Renal cortical epithelial cell (primary cell): ENCODE results near the gene RBCK1. TPM values are rescaled to one million over a fixed set of nuclear protein-coding genes. Genes with fewer than 3 reads are reported as not detected.
A peak's percentile ranks its signal among the peaks of the same experiment; 100 is the strongest.

ENCODE experiments used
- DNase-seq: peaks from one replicate; pipeline ENCODE4 v3.0.0-alpha.2; 2011; ENCODE audit warnings: low read depth
- total RNA-seq: library from RNA; depleted of rRNA; stranded (reverse); fragments of >200 nt; gene quantifications from 2 replicates; pipeline ENCODE4 v1.2.3, GENCODE V29; 2014

The RBCK1 gene
- total RNA-seq, 1 donor from 2014 or later: 114 TPM

DNA sequence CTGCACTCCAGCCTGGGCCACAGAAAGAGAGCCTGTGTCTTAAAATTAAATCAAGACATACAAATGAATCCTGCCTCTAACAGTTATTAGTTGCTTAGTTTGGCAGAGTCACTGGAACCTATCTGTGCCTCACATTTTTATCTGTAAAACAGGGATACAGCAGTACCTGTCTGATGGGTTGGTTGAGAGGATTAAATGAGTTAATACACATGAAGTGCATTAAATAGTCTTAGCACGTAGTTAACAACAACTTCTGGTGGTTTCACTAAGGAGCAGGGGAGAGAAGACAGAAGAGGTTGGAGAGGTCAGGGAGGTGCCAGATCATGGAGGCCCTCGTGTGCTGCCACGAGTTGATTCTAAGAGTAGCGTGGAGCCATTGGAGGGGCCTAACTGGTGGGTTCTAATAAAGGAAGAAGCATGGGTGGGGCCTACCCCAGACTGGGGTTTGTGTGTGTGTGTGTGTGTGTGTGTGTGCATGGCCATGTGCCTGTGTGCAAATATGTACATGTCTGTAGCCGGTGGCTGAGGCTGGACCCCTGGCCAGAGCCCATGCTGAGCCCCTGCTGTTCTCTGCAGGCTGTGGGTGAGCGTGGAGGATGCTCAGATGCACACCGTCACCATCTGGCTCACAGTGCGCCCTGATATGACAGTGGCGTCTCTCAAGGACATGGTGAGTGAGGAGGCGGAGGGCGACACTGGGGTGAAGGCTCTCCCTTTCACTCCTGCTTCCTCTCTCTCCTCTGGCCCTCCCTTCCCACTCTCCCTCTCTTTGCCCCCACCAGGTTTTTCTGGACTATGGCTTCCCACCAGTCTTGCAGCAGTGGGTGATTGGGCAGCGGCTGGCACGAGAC lies 9.1 kb downstream of the RBCK1 start:
- DNase-seq: no peak

GRCh38 chr20:417801-418342 lies 9.8 kb downstream of the RBCK1 start:
- DNase-seq: no peak

DNA sequence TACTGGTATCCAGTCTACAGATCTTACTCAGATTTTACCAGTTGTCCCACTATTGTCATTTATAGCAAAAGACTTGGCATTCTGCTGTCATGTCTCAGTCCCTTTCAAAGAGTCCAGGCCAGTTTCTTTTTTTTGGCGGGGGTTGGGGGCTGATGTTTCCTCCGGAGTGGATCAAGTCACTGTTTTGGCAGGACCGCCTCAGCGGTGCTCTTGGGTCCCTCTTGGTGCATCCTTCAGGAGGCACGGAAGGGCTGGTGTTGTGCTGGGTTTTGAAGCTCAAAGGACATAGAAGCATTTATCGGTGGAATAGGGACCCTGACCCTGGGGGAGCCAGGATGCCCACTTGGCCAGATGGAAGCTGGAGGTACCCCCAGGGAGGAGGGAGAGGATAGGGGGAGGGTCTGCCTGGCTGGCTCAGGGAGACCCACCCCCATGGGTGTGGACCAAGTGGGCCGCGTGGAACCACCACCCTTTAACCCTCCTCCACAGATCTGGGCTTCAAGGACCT lies 10.8 kb downstream of the RBCK1 start:
- DNase-seq: no peak

DNA sequence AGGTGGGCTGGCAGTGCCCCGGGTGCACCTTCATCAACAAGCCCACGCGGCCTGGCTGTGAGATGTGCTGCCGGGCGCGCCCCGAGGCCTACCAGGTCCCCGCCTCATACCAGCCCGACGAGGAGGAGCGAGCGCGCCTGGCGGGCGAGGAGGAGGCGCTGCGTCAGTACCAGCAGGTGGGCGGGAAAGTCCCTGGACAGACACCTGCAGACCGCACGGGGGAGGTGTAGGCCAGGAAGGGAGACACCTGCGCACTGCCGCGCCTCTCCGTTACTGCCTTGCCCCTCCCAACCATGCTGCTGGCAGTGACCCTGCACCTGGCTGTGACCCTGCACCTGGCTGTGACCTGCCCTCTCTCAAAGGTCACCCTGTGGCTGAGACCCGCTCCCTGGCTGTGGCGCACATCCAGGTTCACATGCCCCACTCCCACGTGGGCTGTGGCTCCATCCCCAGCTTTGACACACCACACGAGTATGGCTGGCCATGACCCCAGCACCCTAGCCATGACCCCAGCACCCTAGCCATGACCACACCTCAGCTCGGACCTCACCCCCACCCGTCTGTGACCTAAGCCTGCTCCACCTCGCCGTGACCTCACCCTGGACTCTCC lies 11.6 kb downstream of the RBCK1 start:
- no peak for DNase-seq

GRCh38 chr20:420166-420620 lies 12.1 kb downstream of the RBCK1 start:
- DNase-seq: no peak

- no peak for DNase-seq
Observed at GRCh38 chr20:420721-421574, 12.8 kb downstream of the RBCK1 start.

GRCh38 chr20:421685-422250 lies 13.7 kb downstream of the RBCK1 start:
- DNase-seq: no peak

DNA sequence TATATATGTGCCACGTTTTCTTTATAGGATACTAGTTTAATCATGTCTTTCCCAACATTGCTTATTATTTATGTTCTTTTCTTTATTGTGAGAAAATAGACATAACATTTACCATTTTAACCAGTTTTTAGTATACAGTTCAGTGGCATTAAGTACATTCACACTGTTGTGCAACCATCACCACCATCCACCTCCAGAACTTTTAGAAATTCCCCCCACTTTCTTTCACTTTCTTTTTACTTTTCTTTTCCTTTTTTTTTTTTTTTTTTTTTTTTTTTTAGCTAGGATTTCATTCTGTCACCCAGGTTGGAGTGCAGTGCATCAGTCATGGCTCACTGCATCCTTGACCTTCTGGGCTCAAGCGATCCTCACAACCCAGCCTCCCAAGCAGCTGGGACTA lies 18.5 kb downstream of the RBCK1 start:
- DNase-seq: no peak

DNA sequence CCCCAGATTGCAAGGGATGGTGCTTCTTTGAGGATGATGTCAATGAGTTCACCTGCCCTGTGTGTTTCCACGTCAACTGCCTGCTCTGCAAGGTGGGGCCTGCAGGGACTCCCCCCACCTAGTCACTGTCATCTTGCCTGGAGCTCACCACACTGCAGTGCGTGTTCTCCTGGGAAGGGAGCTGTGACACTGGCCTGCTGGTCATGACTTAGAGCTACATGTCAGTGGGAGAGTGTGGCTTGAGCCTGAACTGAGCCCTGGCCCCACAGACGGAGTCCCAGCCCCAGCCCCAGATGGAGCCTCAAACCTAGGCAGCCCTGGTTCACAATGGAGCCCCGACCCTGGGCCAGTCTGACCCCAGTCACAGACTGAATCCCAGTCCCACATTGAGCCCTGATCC lies 19.3 kb downstream of the RBCK1 start:
- no peak for DNase-seq

- no peak for DNase-seq
Observed at GRCh38 chr20:427849-428657, 20.0 kb downstream of the RBCK1 start.

- no peak for DNase-seq
Observed at GRCh38 chr20:428658-429200, 20.6 kb downstream of the RBCK1 start.

GRCh38 chr20:430091-430999 lies 22.2 kb downstream of the RBCK1 start:
- DNase-seq: no peak

DNA sequence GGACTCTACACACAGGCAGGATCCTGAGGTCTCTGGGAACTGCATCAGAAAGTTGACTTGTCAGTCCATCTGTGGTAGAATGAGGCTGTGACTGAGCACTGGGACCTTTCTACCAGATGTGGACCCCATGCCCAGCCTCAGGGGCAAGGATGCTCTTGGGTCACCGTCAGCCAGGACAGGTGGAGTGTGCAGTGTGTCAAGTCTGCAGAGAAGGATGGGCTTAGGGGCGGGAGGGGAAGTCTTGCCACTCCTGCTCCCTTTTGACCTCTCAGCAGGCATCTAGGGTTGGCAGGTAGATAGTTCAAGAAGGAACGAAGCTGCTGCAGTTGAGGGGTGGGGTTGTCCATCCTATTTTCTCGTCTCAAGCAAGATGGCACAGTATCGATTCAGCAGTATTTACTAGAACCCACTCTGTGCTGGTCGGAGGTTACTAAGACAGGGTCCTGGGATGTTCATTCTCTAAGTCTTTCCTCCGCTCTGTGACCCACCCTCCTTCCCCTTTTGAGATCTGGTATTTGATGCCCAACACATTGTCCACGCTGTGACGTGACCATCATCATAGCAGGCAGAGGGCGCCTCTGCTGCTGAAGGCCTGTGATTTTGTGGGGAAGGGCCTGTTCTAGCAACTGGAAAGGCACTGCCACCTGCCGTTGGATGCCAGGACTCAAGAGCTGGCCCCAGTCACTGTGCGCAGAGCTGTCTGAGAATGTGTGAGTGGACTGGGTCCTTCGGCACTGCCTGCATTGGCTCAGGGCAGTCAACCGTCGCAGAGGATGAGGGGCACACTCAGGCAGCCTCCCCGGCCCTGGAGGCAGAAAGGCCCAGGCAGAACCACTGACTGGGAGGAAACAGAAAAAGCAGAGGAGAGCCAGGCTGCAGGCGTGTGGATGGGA lies 23.2 kb downstream of the RBCK1 start:
- DNase-seq: peak; percentile 78

DNA sequence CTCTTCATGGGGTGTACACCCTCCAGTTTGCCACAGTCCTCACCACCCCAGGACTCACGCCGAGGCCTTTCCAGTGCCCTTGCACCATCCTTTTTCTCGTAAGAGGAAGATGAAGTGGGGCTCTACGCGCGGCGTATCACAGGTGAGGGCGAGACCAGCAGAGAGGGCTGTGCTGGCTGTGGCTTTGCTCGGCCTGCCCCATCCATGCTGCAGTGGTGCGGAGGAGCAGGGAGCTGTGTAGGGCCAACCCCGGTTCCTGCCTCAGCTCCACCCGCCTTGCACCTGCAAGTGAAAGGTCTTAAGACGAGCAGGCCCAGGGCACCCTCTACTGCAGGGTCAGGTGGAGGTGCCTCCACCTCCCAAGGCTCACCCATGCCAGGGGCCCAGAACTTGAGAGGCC lies 24.1 kb downstream of the RBCK1 start:
- DNase-seq: no peak

DNA sequence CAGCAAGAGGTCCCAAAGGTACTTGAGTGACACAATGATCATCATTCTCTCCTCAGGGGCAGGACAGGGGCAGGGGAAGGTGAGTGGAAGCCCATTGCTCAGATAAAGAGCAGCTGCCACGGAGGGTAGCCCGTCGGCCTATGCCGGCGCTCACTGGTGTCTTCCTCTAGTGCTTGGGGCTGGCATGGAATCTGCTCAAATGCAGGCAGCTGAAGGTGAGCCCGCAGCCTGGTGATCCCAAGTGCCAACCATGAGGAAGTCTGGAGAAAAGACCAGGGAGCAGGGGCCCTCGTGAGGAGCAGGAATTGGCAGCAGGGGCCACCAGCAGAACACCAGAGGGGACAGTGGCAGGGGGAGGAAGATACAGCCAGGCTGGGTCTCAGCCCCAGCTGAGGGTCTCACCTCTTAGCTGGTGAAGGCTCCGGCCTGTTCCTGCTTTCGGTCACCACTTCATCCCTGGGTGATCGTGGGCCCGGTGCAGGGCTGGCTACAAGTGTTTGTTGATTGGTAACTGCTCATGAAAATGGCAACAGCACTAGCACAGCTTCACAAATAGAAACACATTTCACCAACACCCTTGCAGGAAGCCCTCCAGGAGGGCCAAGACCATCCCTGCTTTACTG lies 24.7 kb downstream of the RBCK1 start:
- no peak for DNase-seq

DNA sequence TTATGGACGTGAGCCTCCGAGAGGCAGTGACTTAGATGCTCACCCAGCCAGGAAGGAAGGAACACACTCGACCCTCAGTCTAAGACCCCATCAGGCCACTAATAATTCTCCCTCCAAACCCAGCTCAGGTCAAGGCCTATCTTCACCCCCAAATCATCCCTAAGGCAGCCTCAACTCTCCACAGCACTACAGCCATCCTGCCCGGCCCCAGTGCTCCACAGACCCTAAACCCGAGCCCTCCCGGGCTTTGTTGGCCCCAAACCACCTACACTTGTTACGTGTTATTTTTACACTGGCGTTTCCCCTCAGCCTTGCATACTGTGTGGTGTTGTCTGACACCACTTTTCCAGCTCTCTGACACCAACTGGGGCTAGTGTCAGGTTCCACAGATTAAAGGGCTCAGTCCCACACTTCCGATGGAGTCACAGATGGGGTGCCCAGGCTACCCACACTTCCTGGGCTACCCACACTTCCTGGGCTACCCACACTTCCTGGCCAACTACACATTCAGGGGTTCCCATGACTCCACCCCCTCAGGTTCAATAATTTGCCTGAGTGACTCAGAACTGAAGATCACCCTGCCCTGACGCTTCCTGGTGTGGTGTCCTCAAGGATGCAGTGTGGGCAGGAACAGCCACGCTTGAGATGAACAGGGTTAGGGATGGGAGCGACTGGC lies 25.3 kb downstream of the RBCK1 start:
- DNase-seq: peak; percentile 56

GRCh38 chr20:434221-434620 lies 26.1 kb downstream of the RBCK1 start:
- peak; percentile 50 for DNase-seq
